Brain microvascular endothelial cell (primary cell): ENCODE data around the gene RIF1.

Experiments
- DNase-seq: peaks from one replicate; pipeline ENCODE4 v3.0.0-alpha.2; 2020
- H3K27ac ChIP-seq: fragments of 250-450 bp; sonication (Bioruptor Pico); 2 replicates; pipeline ENCODE4 v1.5.1; 2020; ENCODE audit warnings: mild to moderate bottlenecking, moderate library complexity
- H3K27me3 ChIP-seq: fragments of 250-450 bp; sonication (Bioruptor Pico); replicated peaks from 2 replicates; pipeline ENCODE4 v1.5.1; 2020; ENCODE audit warnings: mild to moderate bottlenecking
- H3K36me3 ChIP-seq: fragments of 250-450 bp; sonication (Bioruptor Pico); replicated peaks from 2 replicates; pipeline ENCODE4 v1.5.1; 2020; ENCODE audit warnings: mild to moderate bottlenecking
- H3K4me3 ChIP-seq: 2 replicates; pipeline ENCODE4 v1.5.1; 2011; ENCODE audit warnings: low read depth, mild to moderate bottlenecking, control low read depth, low read length, moderate library complexity
- in situ Hi-C: cut with HindIII; loops from 2 replicates; pipeline ENCODE4 v1.10.0; 2017; ENCODE audit warnings: low sequenced_read_pairs, low pct_ligation_motif_present
- TF ChIP-seq, protein P1 (sequence below): IDR thresholded peaks from 2 replicates; pipeline ENCODE4 v1.5.1; 2011; ENCODE audit warnings: low read depth, mild to moderate bottlenecking, moderate library complexity, low read length, control low read depth, inconsistent platforms; ENCODE audit errors: missing control alignments

RIF1 gene, protein sequence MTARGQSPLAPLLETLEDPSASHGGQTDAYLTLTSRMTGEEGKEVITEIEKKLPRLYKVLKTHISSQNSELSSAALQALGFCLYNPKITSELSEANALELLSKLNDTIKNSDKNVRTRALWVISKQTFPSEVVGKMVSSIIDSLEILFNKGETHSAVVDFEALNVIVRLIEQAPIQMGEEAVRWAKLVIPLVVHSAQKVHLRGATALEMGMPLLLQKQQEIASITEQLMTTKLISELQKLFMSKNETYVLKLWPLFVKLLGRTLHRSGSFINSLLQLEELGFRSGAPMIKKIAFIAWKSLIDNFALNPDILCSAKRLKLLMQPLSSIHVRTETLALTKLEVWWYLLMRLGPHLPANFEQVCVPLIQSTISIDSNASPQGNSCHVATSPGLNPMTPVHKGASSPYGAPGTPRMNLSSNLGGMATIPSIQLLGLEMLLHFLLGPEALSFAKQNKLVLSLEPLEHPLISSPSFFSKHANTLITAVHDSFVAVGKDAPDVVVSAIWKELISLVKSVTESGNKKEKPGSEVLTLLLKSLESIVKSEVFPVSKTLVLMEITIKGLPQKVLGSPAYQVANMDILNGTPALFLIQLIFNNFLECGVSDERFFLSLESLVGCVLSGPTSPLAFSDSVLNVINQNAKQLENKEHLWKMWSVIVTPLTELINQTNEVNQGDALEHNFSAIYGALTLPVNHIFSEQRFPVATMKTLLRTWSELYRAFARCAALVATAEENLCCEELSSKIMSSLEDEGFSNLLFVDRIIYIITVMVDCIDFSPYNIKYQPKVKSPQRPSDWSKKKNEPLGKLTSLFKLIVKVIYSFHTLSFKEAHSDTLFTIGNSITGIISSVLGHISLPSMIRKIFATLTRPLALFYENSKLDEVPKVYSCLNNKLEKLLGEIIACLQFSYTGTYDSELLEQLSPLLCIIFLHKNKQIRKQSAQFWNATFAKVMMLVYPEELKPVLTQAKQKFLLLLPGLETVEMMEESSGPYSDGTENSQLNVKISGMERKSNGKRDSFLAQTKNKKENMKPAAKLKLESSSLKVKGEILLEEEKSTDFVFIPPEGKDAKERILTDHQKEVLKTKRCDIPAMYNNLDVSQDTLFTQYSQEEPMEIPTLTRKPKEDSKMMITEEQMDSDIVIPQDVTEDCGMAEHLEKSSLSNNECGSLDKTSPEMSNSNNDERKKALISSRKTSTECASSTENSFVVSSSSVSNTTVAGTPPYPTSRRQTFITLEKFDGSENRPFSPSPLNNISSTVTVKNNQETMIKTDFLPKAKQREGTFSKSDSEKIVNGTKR (N-terminal part only)

DNA sequence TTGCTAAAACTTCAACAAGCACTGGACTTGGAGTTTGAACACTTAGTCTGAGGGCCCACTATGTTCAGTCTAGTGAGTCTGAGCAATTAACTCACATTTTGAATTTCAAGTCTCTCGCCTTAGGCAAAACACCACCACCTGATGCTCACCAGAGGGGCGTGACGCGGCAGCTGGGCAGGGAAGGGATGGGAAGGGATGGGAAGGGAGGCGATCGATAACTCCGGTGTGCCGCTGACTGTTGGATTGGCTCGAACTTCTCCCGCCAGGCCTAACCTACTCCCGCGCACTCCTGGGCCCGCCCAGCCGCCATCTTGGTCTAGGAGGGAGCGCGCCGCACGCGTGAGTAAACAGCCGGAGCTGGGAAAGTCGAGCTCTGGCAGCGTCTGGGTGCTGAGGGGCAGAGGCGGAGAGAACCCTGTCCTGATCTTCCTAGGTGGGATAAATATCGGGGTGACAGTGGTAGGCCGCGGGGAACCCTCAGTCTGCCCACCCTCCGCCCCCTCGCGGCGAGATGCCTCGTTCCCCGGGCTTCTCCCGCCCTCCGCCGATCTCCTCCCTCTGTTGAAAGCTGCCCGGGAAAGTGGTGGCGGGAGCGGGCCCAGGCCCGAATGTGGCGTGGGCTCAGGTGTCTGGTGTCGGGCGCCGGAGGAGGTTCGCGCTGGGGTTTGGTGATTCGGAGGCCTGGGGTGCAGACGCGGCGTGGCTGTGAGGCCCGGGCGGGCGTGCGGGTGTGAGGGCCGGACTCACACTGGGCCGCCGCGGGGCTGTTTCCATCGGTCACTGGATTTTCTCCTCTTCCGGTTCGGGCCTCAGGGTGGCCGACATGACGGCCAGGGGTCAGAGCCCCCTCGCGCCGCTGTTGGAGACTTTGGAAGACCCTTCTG lies at the start of gene RIF1:
RIF1 (plus strand) TSS at position 302 of the 884 bp plus-strand sequence; CDS start at position 824, 522 bp downstream.
- Histone ChIP-seq H3K27ac (peak within 1 kb of the TSS; percentile 76), H3K27me3 (no peaks in the 10 kb centered on the region), H3K36me3 (peaks cover 12% of the 10 kb centered on the region), H3K4me3 (peak within 1 kb of the TSS; percentile 97)
- TF ChIP-seq, protein P1, sequence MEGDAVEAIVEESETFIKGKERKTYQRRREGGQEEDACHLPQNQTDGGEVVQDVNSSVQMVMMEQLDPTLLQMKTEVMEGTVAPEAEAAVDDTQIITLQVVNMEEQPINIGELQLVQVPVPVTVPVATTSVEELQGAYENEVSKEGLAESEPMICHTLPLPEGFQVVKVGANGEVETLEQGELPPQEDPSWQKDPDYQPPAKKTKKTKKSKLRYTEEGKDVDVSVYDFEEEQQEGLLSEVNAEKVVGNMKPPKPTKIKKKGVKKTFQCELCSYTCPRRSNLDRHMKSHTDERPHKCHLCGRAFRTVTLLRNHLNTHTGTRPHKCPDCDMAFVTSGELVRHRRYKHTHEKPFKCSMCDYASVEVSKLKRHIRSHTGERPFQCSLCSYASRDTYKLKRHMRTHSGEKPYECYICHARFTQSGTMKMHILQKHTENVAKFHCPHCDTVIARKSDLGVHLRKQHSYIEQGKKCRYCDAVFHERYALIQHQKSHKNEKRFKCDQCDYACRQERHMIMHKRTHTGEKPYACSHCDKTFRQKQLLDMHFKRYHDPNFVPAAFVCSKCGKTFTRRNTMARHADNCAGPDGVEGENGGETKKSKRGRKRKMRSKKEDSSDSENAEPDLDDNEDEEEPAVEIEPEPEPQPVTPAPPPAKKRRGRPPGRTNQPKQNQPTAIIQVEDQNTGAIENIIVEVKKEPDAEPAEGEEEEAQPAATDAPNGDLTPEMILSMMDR, result peak; percentile 82
- in situ Hi-C loops, result no loop called here
- DNase-seq, result peak; percentile 95

DNA sequence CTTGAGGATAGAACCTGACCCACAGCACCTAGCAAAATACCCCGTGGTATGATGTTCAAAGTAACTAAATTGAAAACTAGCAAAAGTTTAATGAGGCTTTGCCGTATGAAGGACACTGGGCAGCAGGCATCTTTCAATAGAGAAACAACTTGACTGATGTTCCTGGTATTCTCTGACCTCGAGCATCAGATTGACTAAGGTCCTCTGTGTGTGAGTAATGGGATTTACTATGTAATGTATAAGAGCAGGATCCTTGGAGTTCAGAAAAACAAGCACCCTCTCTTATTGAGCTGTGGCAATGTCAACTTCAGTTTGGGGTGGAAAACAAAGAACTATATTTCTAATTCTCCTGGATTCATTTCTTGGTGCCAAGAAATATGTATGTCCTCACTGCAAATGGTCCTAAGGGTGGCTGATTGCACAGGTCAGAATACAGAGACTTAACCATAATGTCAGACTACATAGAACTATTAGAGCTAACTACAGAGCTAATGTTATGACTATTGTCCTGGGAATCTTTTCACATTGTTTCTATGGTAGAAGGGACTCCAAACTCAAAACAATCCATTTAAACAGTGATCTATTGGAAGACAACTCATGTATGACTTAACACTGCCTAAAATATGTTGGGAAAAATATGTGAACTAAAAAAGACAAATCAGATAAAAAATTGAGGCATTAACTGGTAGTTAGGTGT lies 47.9 kb upstream of the RIF1 start:
- no peak overlapping the region for H3K27ac ChIP-seq
- in situ Hi-C loops, result no loop called here

DNA sequence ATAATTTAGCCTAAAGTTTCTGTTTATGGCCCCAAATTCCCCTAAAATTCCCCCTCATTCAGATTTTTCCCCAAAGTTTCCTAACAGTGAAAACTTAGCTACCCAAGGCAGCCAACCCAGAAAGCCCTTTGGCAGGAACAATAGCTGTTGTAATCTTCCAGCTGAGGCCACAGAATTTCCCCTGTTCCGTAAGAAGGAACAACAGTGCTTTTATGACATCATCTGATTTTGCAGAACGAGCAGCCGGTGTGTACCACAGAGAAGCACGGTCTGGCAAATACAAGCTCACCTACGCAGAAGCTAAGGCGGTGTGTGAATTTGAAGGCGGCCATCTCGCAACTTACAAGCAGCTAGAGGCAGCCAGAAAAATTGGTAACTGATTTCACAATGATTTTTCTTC lies 46.0 kb upstream of the RIF1 start:
- H3K4me3 ChIP-seq, result no peak overlapping the region
- H3K27me3 ChIP-seq, result no peaks in the 10 kb centered on the region
- no peak for DNase-seq
- no peaks in the 10 kb centered on the region for H3K36me3 ChIP-seq
- TF ChIP-seq, protein P1, result no peak
- in situ Hi-C loops, result no loop called here
- no peak overlapping the region for H3K27ac ChIP-seq

More for the DNA sequence above, 47.9 kb upstream of the RIF1 start:
- H3K36me3 ChIP-seq, result no peaks in the 10 kb centered on the region
- DNase-seq, result no peak
- no peaks in the 10 kb centered on the region for H3K27me3 ChIP-seq
- no peak overlapping the region for H3K4me3 ChIP-seq
- TF ChIP-seq, protein P1, result no peak

DNA sequence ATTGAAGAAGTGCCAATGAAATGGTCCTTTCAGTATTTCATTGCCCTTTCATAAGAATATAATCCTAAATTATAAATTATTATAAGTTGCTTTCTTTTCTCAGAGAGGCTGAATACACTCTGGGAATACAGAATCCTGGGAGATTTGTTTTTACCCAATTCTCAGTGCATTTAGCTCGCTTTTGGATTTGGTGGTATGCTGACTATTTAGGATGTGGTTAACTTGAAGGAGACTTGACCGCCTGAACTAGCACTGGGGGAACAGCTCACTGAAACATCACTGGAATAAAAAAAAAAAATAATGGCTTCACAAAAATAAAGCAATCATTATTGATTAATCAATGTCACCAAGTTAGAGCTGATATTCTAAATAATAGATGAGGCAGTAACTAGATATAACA lies 42.1 kb upstream of the RIF1 start:
- TF ChIP-seq, protein P1, result no peak
- in situ Hi-C loops, result no loop called here
- Histone ChIP-seq H3K27ac (peak overlapping the region; percentile 68), H3K4me3 (no peak overlapping the region), H3K36me3 (no peaks in the 10 kb centered on the region), H3K27me3 (no peaks in the 10 kb centered on the region)
- DNase-seq, result peak; percentile 76
